Activated T-cell treated with anti-CD3 and anti-CD28 coated beads, Interleukin-2, amount 50 U/mL, for 1 hour (primary cell): ENCODE data around the gene PMEPA1.
A peak's percentile ranks its signal among the peaks of the same experiment; 100 is the strongest.

Experiments
- DNase-seq: peaks from one replicate; pipeline ENCODE4 v3.0.0-alpha.2; 2020

Gene PMEPA1

DNA sequence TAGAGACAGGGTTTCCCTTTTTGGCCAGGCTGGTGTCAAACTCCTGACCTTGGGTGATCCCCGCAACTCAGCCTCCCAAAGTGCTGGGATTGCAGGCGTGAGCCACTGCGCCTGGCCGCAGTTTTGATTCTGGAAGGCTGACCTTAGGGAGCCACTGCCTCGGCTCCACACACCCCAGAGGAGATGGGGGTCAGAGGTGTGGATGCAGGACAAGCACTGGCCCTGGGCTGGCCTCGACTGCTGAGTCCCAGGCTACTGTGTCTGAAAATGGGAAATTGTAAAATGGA, 91.1 kb downstream of the PMEPA1 start:
- DNase-seq, result no peak

DNA sequence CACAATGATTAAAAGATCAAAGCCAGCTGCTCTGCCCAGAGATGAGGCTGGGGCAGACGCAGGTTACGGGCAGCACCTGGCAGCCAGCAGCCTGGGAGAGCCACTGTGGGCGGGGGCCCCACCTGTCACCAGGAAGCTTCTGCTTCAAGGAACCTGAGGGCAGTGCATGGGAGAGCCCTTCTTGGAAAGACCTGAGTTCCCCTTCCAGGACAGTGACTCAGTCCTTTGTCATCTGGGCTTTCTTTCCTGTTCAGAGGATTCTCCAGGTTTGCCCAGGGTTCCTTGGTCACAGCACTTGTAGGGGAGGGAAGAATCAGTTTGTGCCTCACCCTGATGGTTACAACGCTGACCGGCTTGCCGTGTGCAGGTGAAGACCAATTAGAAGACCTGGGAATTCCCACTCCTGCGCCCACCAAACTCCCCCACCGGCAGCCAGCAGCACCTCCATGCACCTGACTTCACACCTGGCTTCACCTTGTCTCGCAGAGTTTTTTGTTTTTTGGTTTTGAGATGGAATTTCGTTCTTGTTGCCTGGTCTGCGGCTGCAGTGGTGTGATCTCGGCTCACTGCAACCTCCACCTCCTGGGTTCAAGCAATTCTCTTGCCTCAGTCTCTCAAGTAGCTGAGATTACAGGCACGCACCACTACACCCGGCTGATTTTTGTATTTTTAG, 91.6 kb downstream of the PMEPA1 start:
- peak; percentile 57 for DNase-seq

DNA sequence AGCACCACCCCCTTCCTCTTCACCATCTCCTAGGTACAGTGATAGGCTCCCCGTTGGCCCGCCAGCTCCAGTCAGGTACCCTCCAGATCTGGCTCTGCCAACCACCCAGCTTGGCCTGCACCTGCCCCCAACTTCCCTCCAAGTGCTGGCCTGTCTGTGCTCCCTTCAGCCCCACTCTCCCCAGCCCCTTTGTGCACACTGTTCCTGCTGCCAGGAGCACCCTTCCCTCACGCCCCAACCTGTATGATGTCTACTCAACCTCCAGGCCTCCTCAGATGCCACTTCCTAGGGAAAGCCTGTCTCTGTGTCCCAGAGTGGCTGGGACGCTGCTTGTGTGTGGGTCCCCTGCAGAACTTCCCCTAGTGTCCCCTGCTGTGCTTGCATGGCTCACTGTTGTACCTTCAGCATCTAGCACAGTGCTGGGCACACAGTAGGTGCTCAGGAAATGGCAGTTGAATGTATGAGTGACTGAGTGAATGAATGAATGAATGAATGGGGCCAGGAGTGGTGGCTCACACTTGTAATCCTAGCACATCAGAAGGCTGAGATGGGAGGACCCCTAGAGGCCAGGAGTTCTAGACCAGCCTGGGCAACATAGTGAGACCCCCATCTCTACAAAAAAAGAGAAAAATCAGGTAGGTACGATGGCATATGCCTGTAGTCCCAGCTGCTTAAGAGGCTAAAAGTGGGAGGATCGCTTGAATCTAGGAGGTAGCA, 92.6 kb downstream of the PMEPA1 start:
- DNase-seq, result no peak

- no peak for DNase-seq
Observed at GRCh38 chr20:57616143-57616951, 93.5 kb downstream of the PMEPA1 start.

DNA sequence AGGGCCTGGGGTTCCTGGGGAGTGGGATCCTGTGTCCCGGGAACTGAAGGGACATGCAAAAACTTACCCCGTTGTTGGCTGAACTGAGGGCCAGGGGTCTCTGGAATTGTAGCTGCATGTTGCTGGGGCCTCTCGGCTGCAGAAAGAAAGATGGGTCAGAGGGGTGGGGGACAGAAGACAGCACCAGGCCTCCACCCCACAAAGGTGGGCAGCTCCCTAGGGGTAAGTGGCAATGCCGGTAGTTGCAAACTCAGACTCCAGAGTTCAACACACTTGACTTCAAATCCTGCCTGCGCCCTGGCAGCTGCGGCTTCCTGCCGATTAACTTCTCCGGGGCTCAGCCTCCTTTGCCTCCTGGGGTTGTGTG, 94.4 kb downstream of the PMEPA1 start:
- DNase-seq, result no peak

- no peak for DNase-seq
Observed at GRCh38 chr20:57614490-57615444, 95.0 kb downstream of the PMEPA1 start.

DNA sequence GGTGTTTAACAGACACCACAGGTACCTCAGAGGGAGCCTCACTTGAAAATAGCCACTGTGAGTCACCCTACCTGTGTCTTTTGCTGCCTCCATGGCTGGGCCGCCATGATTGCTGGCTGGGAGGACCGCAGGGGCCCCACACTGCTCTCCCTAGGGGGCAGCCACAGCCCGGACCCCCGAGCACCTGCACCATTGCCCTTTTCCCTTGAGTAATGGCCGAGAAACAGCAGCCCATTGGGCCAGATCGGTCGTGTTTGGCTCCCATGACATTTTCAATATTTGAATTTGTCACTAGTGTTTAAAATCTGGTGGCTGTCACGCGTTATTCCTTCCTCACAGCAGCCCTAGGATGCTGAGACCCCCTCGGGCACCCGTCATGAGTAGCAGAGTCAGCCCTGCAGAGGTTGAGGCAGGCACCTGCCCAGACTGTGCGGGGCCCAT, 96.3 kb downstream of the PMEPA1 start:
- DNase-seq, result no peak

GRCh38 chr20:57612916-57613315, 96.9 kb downstream of the PMEPA1 start:
- no peak for DNase-seq

GRCh38 chr20:57612436-57612835, 97.4 kb downstream of the PMEPA1 start:
- no peak for DNase-seq

GRCh38 chr20:57611586-57612311, 98.1 kb downstream of the PMEPA1 start:
- no peak for DNase-seq

DNA sequence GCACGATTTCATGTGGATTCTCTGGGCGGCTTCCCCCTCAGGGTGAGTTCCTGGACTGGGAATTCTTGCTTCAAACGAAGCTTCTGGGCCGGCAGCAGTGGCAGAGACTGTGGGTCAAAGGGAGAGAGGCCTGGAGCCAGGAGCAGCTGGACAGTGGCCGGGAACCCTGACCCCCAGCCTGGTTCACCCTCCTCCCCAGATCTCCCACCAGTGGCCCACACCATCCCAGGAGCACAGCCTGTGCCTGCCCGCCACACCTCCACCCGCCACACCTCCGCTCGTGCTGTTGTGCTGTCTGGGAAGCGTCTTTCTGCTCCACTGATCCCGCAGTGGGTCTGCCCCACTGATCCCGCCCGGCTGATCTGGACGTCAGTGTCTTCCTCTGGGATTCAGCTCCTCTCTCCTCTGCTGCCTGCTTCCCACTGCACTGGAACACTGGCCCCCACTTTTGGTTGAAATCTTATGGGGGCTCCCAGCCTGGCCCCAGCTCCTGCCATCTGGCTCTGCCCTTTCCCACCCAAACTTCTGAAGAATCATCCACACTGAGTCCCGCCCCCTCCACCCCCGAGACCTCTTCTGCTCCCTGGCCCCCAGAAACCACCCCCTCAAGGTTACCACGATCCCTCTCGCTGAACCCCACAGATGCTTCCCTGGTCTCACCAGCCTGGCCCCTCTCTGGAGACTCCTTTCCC, 99.4 kb downstream of the PMEPA1 start:
- no peak for DNase-seq

DNA sequence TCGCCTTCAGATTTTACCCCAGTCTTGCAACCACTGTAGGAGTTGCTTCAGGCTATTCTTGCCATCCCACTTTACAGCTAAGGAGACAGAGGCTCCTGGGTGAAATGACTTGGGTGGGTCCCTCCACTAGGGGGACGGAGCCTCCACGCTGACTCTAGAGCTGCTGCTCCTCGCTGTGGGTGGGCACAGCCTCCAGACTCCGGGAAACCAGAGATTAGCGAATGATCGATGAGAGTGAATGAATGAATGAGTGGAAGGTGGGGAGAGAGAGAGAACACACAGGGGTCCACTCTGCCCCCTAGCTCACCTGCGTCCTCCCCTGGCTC, 100.0 kb downstream of the PMEPA1 start:
- DNase-seq, result no peak

- DNase-seq, result no peak
Observed at GRCh38 chr20:57609086-57609841, 100.6 kb downstream of the PMEPA1 start.

DNA sequence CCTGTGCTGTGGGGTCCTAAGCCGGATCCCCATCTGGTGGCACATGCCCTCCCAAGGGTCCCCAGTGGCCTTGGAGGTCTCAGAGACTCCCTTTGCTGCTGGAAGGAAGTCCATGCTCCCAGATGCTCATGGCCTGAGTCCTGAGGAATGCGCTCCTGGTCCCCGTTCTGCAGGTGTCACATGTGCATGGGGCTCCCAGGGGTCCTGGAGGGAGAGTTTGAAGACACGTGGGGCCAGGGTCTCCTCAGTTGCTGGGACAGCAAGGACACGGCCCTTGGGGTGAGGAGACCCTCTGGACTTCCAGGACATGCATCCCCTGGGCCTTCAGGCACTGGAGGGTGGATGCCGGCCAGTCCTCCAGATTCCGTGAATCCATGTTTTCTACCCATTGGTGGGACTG, 101.3 kb downstream of the PMEPA1 start:
- no peak for DNase-seq

- no peak for DNase-seq
Observed at GRCh38 chr20:57605878-57606277, 103.9 kb downstream of the PMEPA1 start.

DNA sequence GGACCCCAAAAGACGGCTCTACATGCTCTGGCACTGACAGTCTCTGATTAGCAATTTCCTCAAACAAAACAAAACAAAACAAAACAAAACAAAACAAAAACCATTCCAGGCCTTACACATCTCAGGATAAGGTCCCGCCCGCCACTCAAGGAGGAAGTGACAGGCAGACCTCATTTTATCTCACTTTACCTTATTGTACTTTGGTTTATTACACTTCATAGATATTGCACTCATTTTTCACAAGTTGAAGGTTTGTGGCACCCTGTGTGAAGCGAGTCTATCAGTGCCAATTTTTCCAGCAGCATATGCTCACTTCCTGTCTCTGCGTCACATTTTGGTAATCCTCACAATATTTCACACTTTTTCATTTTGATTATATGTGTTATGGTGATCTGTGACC, 104.8 kb downstream of the PMEPA1 start:
- no peak for DNase-seq

- DNase-seq, result no peak
Observed at GRCh38 chr20:57603120-57603519, 106.7 kb downstream of the PMEPA1 start.

GRCh38 chr20:57601737-57602136, 108.1 kb downstream of the PMEPA1 start:
- DNase-seq, result no peak

DNA sequence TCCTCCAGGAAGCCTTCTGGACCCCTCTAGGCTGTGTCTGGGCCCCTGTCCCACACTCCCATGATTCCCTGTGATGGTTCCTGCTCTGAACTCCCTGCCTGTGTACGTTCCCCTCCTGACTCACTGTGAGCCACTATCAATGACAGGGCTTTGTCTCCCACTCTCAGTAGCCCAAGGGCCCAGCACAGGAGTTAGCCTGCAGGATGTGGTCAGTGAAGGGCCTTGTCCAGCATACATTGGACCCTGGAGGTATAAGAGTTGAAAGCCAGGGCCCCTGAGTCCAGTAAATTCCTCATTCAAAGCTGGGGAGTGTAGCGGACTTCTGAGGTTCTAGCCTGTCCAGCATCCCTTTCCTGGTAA, 108.6 kb downstream of the PMEPA1 start:
- no peak for DNase-seq

GRCh38 chr20:57600320-57601210, 109.2 kb downstream of the PMEPA1 start:
- DNase-seq, result no peak
